Stimulated activated memory B cell treated with anti-CD40 and anti-IgM and Interleukin-4, amounts not matched to agents 10 μg/mL and 1 μg/mL and 100 μg/mL, for 72 hours (primary cell): ENCODE data around the gene PINLYP.

Experiments used
- ATAC-seq: fragments of 150-1000 bp; cut with Tn5 transposase; 2 replicates; pipeline ENCODE4 v1.10.0; 2021
- H3K27ac Mint-ChIP-seq: one replicate; pipeline ENCODE4 v1.8.0; 2022; ENCODE audit warnings: mild to moderate bottlenecking, mixed read lengths
- H3K27me3 Mint-ChIP-seq: one replicate; pipeline ENCODE4 v1.8.0; 2022; ENCODE audit warnings: mixed read lengths
- H3K36me3 Mint-ChIP-seq: one replicate; pipeline ENCODE4 v1.8.0; 2022; ENCODE audit warnings: mixed read lengths
- H3K4me1 Mint-ChIP-seq: one replicate; pipeline ENCODE4 v1.8.0; 2022; ENCODE audit warnings: mixed read lengths
- H3K4me3 Mint-ChIP-seq: one replicate; pipeline ENCODE4 v1.8.0; 2022; ENCODE audit warnings: mild to moderate bottlenecking, moderate library complexity, mixed read lengths
- H3K9me3 Mint-ChIP-seq: one replicate; pipeline ENCODE4 v1.8.0; 2022; ENCODE audit warnings: mixed read lengths

PINLYP gene

GRCh38 chr19:43575156-43575950 lies at the start of gene PINLYP, which contains the start of gene XRCC1:
Gene PINLYP, plus strand, starts transcription at chr19:43575801. Its CDS starts 1,391 bp downstream, at chr19:43577192.
Gene XRCC1, minus strand, starts transcription at chr19:43575527. Its CDS starts 69 bp downstream, at chr19:43575458.
- Mint-ChIP-seq H3K4me1 (peaks cover 43% of the 10 kb centered on the region), H3K36me3 (peaks cover 8% of the 10 kb centered on the region), H3K27me3 (no peaks in the 10 kb centered on the region), H3K9me3 (no peaks in the 10 kb centered on the region), H3K4me3 (peak within 1 kb of the TSS; percentile 96), H3K27ac (peak within 1 kb of the TSS; percentile 98)
- ATAC-seq: peak; percentile 99

DNA sequence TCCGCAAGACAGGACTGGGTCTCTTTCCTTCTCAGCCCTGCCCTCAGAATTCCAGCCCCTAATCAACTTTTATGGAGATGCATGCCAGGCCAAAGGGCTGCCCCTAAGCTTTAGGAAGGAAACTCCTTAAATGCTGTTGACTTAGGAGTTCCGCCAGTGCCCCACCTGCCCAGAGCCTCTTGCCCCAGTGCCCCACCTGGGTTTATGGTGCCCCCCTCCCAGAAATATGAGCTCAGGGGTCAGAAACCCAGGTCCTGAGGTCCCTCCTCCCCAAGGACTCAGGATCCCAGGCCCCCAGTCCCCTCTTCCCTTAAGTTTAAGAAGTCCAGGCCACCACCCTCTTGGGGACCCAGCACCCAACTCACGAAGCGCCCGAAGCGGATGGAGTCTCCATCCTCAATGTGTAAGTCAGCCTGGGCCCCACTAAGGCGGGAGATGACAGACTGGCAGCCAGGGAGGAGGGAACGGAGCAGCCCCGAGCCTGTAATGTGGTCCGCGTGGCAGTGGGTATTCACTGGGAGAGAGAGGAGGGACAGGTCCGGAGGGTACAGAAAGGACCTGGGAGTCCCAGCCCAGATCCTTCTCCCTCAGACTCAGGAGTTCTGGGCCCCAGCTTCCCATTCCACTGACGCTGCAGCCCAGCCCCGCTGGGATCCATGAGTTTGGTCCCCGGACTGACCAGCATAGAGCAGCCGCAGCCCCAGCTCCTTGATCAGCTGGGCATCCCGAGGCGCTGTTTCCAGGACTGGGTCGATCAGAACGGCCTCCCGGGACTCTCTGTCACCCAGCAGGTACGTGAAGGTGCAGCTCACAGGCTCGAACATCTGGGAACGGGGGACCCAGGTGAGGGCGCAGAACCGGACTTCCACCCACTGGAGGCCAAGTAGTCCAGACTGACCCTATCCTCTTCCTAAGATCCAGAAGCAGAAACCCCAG lies 49.5 kb upstream of the PINLYP start:
- H3K27ac Mint-ChIP-seq: peak overlapping the region; percentile 93
- H3K36me3 Mint-ChIP-seq: no peaks in the 10 kb centered on the region
- H3K4me1 Mint-ChIP-seq: peaks cover 37% of the 10 kb centered on the region
- H3K4me3 Mint-ChIP-seq: peak overlapping the region; percentile 95
- H3K9me3 Mint-ChIP-seq: no peaks in the 10 kb centered on the region
- no peaks in the 10 kb centered on the region for H3K27me3 Mint-ChIP-seq
- no peak for ATAC-seq

DNA sequence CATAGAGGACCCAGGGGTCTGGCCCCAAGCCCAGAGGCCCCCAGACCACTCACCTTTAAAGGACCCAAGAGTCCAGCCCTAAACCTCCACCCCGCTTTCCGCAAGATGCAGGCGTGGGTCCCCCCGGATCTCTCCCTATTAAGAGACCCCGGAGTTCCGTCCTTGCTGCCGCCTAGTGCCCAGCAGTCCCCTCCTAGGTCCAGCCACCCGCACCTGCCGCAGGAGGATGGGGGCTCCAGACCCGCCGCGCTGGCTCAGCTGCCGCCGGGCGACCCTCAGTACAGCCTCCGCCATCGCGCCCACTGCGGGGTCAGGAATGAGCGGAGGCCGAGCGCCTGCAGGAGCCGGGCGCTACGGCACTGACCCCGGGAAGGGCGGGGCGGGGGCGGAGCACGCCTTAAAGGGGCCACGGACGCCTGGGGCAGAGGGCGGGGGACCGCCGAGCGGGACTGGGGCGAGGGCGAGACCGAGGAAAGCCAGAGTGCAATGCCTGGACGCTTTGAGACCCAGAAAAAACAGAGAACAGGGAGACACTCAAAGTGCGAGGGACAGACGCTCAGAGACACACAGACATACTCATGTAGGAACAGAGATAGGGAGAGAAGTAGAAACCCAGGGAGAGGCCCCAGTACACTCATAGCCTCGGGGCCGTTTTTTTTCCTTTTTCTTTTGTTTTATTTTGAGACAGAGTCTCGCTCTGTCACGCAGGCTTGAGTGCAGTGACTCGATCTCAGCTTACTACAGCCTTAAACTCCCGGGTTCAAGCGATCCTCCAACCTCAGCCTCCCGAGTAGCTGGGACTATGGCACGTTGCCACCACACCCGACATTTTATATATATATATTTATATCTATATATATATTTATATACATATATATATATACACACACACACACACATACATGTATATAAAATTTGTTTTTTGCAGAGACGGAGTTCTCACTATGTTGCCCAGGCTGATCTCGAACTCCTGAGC lies 48.4 kb upstream of the PINLYP start, which contains the start of gene ETHE1:
TSS of gene ETHE1 (minus strand) at position 318 of the 976 bp plus-strand sequence. CDS start at position 294, 24 bp downstream.
- Mint-ChIP-seq H3K36me3 (no peaks in the 10 kb centered on the region), H3K4me1 (peaks cover 38% of the 10 kb centered on the region), H3K27me3 (no peaks in the 10 kb centered on the region)

DNA sequence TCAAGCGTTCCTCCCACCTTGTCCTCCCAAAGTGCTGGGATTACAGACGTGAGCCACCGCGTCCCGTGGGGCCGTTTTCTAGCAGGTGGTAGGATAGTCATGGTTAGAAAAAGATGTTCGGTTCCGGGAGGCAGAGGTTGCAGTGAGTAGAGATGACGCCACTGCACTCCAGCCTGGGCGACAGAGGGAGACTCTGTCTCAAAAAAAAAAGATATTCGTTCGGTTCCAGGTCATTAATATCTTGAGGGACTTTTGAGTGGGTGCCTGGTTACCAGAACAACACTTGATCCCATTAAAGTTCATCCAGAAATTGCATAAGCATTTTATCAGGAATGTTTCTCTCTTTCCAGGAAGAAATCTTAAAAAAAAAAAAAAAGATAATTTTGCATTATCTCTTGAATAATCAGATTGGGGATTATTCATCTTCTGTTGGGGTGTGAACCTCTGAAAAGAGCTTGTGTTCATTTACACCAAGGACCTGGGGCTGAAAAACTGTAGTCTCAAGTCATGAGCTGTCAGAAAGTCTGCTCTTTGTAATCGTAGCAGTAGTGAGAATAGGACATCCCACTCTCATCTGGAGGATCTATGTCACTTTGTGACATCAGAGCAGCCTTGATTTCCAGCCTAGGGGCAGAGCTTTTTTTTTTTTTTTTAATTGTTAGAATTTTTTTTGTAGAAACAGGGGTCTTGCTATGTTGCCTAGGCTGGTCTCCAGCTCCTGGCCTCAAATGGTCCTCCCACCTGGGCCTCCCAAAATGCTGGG lies 47.6 kb upstream of the PINLYP start:
- H3K27me3 Mint-ChIP-seq: no peaks in the 10 kb centered on the region
- no peaks in the 10 kb centered on the region for H3K9me3 Mint-ChIP-seq
- H3K27ac Mint-ChIP-seq: peak overlapping the region; percentile 93
- no peak for ATAC-seq
- no peaks in the 10 kb centered on the region for H3K36me3 Mint-ChIP-seq
- H3K4me3 Mint-ChIP-seq: no peak overlapping the region
- peaks cover 45% of the 10 kb centered on the region for H3K4me1 Mint-ChIP-seq

More for the DNA sequence above, 48.4 kb upstream of the PINLYP start, which contains the start of gene ETHE1:
- H3K9me3 Mint-ChIP-seq: no peaks in the 10 kb centered on the region
- H3K27ac Mint-ChIP-seq: peak within 1 kb of the TSS; percentile 93
- peak within 1 kb of the TSS; percentile 95 for H3K4me3 Mint-ChIP-seq
- peak; percentile 93 for ATAC-seq

DNA sequence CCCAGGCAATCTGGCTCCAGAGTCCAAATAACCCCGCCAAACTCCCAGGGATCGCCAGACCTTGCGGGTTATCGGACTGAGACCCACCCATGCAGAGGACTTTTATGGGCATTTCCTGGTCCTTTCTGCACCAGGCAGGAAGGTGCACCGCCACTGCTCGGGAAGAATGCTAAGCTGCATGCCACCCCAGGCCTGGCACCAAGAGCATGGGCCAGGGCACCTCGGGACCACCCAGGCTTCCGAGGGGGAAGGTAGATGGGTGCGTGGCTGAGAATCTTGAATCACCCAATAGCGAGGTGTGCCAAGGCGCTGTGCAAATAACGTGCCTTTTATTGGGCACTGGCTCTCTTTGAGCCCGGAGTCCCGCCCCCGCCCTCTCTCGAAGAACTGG lies 43.0 kb upstream of the PINLYP start:
- H3K4me1 Mint-ChIP-seq: peaks cover 30% of the 10 kb centered on the region
- ATAC-seq: peak; percentile 31
- no peaks in the 10 kb centered on the region for H3K9me3 Mint-ChIP-seq
- peak overlapping the region; percentile 90 for H3K27ac Mint-ChIP-seq
- H3K4me3 Mint-ChIP-seq: peak overlapping the region; percentile 96
- H3K27me3 Mint-ChIP-seq: no peaks in the 10 kb centered on the region
- peaks cover 11% of the 10 kb centered on the region for H3K36me3 Mint-ChIP-seq

GRCh38 chr19:43532962-43533545 lies 42.5 kb upstream of the PINLYP start, which contains the start of gene ZNF575:
Gene ZNF575, plus strand, starts transcription at chr19:43533188. Its CDS starts 1,235 bp downstream, at chr19:43534423.
- ATAC-seq: peak; percentile 86
- H3K36me3 Mint-ChIP-seq: peaks cover 14% of the 10 kb centered on the region
- no peaks in the 10 kb centered on the region for H3K27me3 Mint-ChIP-seq

DNA sequence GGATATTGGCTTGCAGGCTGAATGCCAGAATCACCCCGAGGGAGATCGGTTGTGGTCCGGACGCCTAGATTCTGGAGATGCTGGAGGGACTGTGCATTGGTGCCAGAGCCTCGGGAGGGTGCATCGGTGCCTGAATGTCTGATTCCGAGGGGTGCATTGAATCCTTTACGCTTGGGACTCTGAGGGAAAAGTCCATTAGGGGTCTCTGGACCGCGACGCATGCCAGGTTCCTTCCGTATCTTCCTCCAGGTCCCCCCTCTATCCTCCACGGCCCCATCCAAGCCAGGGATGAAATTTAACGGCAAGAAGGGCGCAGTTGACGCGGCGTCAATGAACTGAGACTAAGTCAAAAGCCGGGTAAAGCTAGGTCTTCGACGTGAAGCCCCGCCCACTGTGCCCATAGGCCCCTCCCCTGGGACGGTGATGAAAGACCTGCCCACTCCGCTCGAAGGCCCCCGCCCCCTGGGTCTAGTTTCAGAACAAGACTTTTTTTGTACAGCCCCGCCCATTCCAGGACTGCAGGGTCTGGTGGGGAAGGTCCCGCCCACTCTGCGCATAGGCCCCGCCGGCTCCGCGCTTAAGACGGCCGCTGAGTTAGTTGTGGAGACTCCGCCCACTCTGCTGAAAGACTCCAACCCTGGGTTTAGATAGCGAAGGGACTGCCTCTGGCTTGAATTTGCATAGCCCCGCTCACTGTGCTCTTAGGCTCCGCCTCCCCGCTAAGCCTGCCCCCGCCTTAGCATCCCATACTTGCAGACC lies 41.9 kb upstream of the PINLYP start:
- H3K27me3 Mint-ChIP-seq: no peaks in the 10 kb centered on the region
- peaks cover 21% of the 10 kb centered on the region for H3K36me3 Mint-ChIP-seq
- peak; percentile 75 for ATAC-seq
- peak overlapping the region; percentile 96 for H3K4me3 Mint-ChIP-seq
- peak overlapping the region; percentile 90 for H3K27ac Mint-ChIP-seq
- H3K9me3 Mint-ChIP-seq: peaks cover 5% of the 10 kb centered on the region
- peaks cover 26% of the 10 kb centered on the region for H3K4me1 Mint-ChIP-seq

More at GRCh38 chr19:43532962-43533545, 42.5 kb upstream of the PINLYP start, which contains the start of gene ZNF575:
- no peaks in the 10 kb centered on the region for H3K9me3 Mint-ChIP-seq
- H3K4me3 Mint-ChIP-seq: peak within 1 kb of the TSS; percentile 96
- peaks cover 26% of the 10 kb centered on the region for H3K4me1 Mint-ChIP-seq
- H3K27ac Mint-ChIP-seq: peak within 1 kb of the TSS; percentile 90

GRCh38 chr19:43534305-43534815 lies 41.2 kb upstream of the PINLYP start:
- Mint-ChIP-seq H3K36me3 (peaks cover 27% of the 10 kb centered on the region), H3K27ac (peak overlapping the region; percentile 90), H3K9me3 (peaks cover 10% of the 10 kb centered on the region), H3K27me3 (no peaks in the 10 kb centered on the region), H3K4me3 (peak overlapping the region; percentile 96), H3K4me1 (peaks cover 26% of the 10 kb centered on the region)
- no peak for ATAC-seq

GRCh38 chr19:43534816-43535761 lies 40.5 kb upstream of the PINLYP start:
- H3K27me3 Mint-ChIP-seq: no peaks in the 10 kb centered on the region
- peaks cover 10% of the 10 kb centered on the region for H3K9me3 Mint-ChIP-seq
- peak overlapping the region; percentile 31 for H3K27ac Mint-ChIP-seq
- peak overlapping the region; percentile 21 for H3K4me3 Mint-ChIP-seq
- ATAC-seq: no peak
- peaks cover 34% of the 10 kb centered on the region for H3K36me3 Mint-ChIP-seq
- H3K4me1 Mint-ChIP-seq: peaks cover 26% of the 10 kb centered on the region

- H3K36me3 Mint-ChIP-seq: peaks cover 67% of the 10 kb centered on the region
- no peak for ATAC-seq
- H3K27me3 Mint-ChIP-seq: no peaks in the 10 kb centered on the region
- no peak overlapping the region for H3K4me3 Mint-ChIP-seq
- peaks cover 10% of the 10 kb centered on the region for H3K9me3 Mint-ChIP-seq
- no peak overlapping the region for H3K27ac Mint-ChIP-seq
- peaks cover 12% of the 10 kb centered on the region for H3K4me1 Mint-ChIP-seq
Observed at GRCh38 chr19:43538922-43539321, 36.7 kb upstream of the PINLYP start.

DNA sequence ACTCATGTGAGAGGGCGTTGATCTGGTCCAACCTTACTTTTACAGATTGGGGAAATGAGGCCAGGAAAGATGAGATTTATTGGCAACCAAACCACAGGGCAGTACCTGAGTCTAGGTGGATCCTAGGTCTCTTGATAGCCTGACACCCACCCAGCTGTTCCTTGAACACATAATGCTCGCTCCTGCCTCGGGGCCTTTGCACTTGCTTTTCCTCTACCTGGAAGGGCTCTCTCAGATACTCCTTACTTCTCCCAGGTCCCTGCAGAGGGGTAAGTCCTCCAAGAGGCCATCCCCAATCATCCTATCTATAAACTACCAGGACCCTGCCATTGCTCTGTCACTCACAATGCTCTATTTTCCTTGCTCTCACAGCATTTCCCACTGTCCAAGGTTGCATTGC lies 35.2 kb upstream of the PINLYP start:
- Mint-ChIP-seq H3K36me3 (peaks cover 79% of the 10 kb centered on the region), H3K27me3 (no peaks in the 10 kb centered on the region), H3K4me1 (peaks cover 3% of the 10 kb centered on the region), H3K27ac (no peak overlapping the region), H3K9me3 (peaks cover 10% of the 10 kb centered on the region), H3K4me3 (no peak overlapping the region)
- no peak for ATAC-seq
